Parathyroid adenoma (tissue), 2 donors: ENCODE measurements around the gene HPD.
"Not testable (repeated sequence)": the region's sequence is repeated elsewhere in the genome, so short reads cannot be mapped to it uniquely, and the experiment has no call there.

Experiments
- H2AFZ ChIP-seq: fragments of 300-600 bp; sonication (generic); one replicate; pipeline ENCODE4 v1.7.0; 2017; ENCODE audit warnings: antibody characterized with exemption, mild to moderate bottlenecking
- H3K27ac ChIP-seq: fragments of 300-600 bp; sonication (generic); one replicate; pipeline ENCODE4 v1.7.0; 2017
- H3K27me3 ChIP-seq: fragments of 300-600 bp; sonication (generic); one replicate; pipeline ENCODE4 v1.7.0; 2017; ENCODE audit warnings: low read length; ENCODE audit not compliant: control insufficient read depth, insufficient read depth
- H3K36me3 ChIP-seq: fragments of 300-600 bp; sonication (generic); one replicate; pipeline ENCODE4 v1.7.0; 2017; ENCODE audit warnings: low read length; ENCODE audit not compliant: control insufficient read depth, insufficient read depth
- H3K4me1 ChIP-seq: fragments of 300-600 bp; sonication (generic); one replicate; pipeline ENCODE4 v1.7.0; 2017; ENCODE audit warnings: control low read depth
- H3K4me2 ChIP-seq: fragments of 300-600 bp; sonication (generic); one replicate; pipeline ENCODE4 v1.7.0; 2017; ENCODE audit warnings: low read length
- H3K4me3 ChIP-seq: fragments of 300-600 bp; sonication (generic); one replicate; pipeline ENCODE4 v1.7.0; 2017; ENCODE audit warnings: low read depth, low read length
- H3K79me2 ChIP-seq: fragments of 300-600 bp; sonication (generic); one replicate; pipeline ENCODE4 v1.7.0; 2017; ENCODE audit warnings: control low read depth
- H3K9ac ChIP-seq: fragments of 300-600 bp; sonication (generic); one replicate; pipeline ENCODE4 v1.7.0; 2017; ENCODE audit warnings: mild to moderate bottlenecking
- H3K9me3 ChIP-seq: fragments of 300-600 bp; sonication (generic); one replicate; pipeline ENCODE4 v1.7.0; 2017; ENCODE audit warnings: low read length; ENCODE audit not compliant: control insufficient read depth
- TF ChIP-seq, protein P1 (sequence below): fragments of 300-600 bp; sonication (generic); IDR thresholded peaks from one replicate; pipeline ENCODE4 v1.7.0; 2017; ENCODE audit warnings: antibody characterized with exemption, mild to moderate bottlenecking
- donor health status: primary hyperparathyroidism.

HPD gene

DNA sequence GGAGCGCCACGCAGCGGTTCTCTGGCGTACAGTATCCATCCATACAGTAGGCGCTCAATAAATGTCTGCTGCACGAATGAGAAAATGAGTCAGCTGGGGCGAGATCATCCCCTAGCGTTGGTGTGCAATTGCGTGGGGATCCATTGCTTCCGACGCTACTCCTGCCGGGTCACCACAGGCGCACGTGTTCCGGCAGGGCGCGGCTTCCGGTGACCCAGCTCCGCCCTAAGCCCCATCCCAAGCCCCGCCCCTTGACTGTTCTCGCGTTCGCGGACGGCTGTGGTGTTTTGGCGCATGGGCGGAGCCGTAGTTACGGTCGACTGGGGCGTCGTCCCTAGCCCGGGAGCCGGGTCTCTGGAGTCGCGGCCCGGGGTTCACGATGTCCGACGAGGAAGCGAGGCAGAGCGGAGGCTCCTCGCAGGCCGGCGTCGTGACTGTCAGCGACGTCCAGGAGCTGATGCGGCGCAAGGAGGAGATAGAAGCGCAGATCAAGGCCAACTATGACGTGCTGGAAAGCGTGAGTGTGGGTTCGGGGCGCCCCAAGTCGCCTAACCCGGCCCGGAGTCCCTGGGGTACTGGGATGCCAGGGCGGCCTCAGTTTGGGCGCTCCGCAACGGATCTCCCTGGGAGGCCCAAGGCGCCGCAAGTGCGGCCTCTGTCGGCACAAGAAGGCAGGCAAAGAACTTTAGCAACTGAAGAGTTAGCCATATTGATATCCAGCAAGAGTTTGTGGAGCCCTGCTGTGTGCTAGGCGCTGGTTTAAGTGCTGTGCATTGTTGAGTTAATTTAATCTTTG, 30.0 kb upstream of the HPD start, which contains the start of gene PSMD9:
Gene PSMD9, plus strand, starts transcription at position 313 of the 796 bp plus-strand sequence. Its CDS starts 67 bp downstream, at position 380.
- peaks cover 9% of the 10 kb centered on the region for H3K4me1 ChIP-seq

DNA sequence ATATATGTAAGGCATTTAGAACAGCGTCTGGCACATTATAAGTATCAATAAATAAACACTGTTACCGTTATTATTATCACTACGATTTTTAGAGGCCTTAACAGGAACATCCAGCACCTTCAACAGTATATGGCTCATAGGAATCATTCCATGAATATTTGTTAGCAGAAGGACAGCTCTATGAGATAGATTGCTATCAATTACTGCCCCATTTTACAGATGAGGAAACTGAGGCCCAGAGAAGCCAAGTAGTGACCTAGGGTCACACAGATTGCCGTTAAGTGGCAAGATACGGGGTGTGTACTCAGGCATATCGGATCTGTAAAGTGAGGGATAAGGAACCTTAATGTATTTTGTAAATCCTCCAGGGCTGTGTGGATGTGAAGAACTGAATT, 29.4 kb upstream of the HPD start:
- Histone ChIP-seq H3K27me3 (no peaks in the 10 kb centered on the region), H3K9me3 (no peaks in the 10 kb centered on the region), H3K4me2 (peak overlapping the region; percentile 71), H3K79me2 (peaks cover 17% of the 10 kb centered on the region), H3K4me3 (peak overlapping the region; percentile 97), H2AFZ (peak overlapping the region; percentile 75), H3K27ac (peak overlapping the region; percentile 85), H3K9ac (no peak overlapping the region), H3K36me3 (no peaks in the 10 kb centered on the region), H3K4me1 (peaks cover 9% of the 10 kb centered on the region)
- TF ChIP-seq, protein P1, sequence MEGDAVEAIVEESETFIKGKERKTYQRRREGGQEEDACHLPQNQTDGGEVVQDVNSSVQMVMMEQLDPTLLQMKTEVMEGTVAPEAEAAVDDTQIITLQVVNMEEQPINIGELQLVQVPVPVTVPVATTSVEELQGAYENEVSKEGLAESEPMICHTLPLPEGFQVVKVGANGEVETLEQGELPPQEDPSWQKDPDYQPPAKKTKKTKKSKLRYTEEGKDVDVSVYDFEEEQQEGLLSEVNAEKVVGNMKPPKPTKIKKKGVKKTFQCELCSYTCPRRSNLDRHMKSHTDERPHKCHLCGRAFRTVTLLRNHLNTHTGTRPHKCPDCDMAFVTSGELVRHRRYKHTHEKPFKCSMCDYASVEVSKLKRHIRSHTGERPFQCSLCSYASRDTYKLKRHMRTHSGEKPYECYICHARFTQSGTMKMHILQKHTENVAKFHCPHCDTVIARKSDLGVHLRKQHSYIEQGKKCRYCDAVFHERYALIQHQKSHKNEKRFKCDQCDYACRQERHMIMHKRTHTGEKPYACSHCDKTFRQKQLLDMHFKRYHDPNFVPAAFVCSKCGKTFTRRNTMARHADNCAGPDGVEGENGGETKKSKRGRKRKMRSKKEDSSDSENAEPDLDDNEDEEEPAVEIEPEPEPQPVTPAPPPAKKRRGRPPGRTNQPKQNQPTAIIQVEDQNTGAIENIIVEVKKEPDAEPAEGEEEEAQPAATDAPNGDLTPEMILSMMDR = no peak

More for the DNA sequence above, 30.0 kb upstream of the HPD start, which contains the start of gene PSMD9:
- H3K4me3 ChIP-seq = peak within 1 kb of the TSS; percentile 97
- TF ChIP-seq, protein P1 = peak; percentile 64
- H2AFZ ChIP-seq = peak within 1 kb of the TSS; percentile 75
- H3K27ac ChIP-seq = peak within 1 kb of the TSS; percentile 85
- H3K9me3 ChIP-seq = no peaks in the 10 kb centered on the region
- H3K4me2 ChIP-seq = peak within 1 kb of the TSS; percentile 71
- peaks cover 17% of the 10 kb centered on the region for H3K79me2 ChIP-seq
- H3K27me3 ChIP-seq = no peaks in the 10 kb centered on the region
- H3K36me3 ChIP-seq = no peaks in the 10 kb centered on the region
- H3K9ac ChIP-seq = peak within 1 kb of the TSS; percentile 61

DNA sequence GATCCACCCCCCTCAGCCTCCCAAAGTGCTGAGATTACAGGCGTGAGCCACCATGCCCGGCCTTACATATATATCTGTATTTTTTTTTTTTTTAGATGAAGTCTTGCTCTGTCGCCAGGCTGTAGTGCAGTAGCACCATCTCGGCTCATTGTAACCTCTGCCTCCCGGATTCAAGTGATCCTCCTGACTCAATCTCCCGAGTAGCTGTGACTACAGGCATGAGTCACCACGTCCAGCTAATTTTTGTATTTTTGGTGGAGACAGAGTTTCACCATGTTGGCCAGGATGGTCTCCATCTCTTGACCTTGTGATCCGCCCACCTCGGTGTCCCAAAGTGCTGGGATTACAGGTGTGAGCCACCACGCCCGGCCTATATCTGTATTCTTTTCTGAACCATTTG, 26.5 kb upstream of the HPD start:
- H3K79me2 ChIP-seq, H3K36me3 ChIP-seq, H3K9ac ChIP-seq, H3K9me3 ChIP-seq, H2AFZ ChIP-seq, H3K4me1 ChIP-seq, H3K27me3 ChIP-seq, H3K4me2 ChIP-seq, H3K4me3 ChIP-seq, H3K27ac ChIP-seq: not testable (repeated sequence)

DNA sequence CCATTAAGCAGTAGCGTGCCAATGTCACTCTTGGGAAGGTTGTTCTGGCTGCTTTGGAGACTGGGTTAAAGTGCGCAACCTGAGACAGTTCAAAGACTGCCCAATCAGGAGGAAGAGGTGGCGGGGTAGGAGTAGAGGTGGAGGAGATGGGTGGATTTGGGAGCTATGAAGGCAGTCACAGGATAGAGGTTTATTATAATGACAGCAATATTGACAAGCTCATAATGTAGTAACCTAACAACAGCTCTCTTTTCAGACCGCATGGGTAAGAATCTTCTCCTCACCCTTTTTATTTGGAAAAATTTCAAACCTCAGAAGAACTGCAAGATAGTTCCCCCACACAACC, 24.6 kb upstream of the HPD start:
- Histone ChIP-seq H3K27ac (no peak overlapping the region), H2AFZ (peak overlapping the region; percentile 31), H3K4me3 (no peak overlapping the region), H3K9me3 (no peaks in the 10 kb centered on the region), H3K4me1 (no peaks in the 10 kb centered on the region), H3K79me2 (no peaks in the 10 kb centered on the region), H3K36me3 (no peaks in the 10 kb centered on the region), H3K4me2 (no peak overlapping the region), H3K27me3 (no peaks in the 10 kb centered on the region), H3K9ac (no peak overlapping the region)
- TF ChIP-seq, protein P1 = no peak

DNA sequence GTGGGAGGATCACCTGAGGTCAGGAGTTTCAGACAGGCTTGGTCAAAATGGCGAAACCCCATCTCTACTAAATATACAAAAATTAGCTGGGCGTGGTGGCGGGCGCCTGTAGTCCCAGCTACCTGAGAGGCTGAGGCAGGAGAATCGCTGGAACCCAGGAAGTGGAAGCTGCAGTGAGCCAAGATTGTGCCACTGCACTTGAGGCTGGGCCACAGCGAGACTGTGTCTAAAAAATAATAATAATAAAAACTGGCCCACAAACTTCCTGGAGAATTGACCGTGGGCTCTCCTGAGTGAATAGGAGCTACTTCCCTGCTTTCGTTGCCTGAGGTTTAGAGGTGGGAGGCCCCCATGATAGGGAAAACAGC, 17.4 kb upstream of the HPD start:
- H3K4me2 ChIP-seq, H3K36me3 ChIP-seq, H3K27me3 ChIP-seq, H3K4me1 ChIP-seq, H3K4me3 ChIP-seq, H3K9ac ChIP-seq, H3K27ac ChIP-seq, H2AFZ ChIP-seq, H3K9me3 ChIP-seq, H3K79me2 ChIP-seq: not testable (repeated sequence)
